ENCODE data around the gene C9orf85. TPM values are rescaled to one million over a fixed set of nuclear protein-coding genes. Genes with fewer than 3 reads are reported as not detected.

C9orf85 gene
- total RNA-seq, 1 experiment from 2014 or later: 14.4 TPM

DNA sequence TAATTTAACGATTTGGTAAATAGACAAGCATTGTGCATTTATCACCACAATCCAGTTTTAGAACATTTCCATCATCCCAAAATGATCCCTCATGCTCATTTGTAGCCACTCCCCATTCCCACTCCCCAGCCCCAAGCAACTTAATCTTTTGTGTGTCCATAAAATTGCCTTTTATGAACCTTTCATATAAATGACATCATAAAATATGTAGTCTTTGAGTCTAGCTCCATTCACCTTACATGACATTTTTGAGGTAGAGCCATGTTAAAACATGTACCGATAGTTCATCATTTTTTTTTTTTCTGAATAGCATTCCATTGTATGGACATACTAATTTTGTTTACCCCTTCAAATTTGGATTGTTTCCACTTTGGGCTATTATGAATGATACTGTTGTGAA is 70.5 kb downstream of the C9orf85 start:
- TF ChIP-seq, protein P1, sequence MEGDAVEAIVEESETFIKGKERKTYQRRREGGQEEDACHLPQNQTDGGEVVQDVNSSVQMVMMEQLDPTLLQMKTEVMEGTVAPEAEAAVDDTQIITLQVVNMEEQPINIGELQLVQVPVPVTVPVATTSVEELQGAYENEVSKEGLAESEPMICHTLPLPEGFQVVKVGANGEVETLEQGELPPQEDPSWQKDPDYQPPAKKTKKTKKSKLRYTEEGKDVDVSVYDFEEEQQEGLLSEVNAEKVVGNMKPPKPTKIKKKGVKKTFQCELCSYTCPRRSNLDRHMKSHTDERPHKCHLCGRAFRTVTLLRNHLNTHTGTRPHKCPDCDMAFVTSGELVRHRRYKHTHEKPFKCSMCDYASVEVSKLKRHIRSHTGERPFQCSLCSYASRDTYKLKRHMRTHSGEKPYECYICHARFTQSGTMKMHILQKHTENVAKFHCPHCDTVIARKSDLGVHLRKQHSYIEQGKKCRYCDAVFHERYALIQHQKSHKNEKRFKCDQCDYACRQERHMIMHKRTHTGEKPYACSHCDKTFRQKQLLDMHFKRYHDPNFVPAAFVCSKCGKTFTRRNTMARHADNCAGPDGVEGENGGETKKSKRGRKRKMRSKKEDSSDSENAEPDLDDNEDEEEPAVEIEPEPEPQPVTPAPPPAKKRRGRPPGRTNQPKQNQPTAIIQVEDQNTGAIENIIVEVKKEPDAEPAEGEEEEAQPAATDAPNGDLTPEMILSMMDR (conservative IDR thresholded peaks at IDR 0.05): no peak
- Histone ChIP-seq H4K20me1 (ENCODE audit: control insufficient read depth, insufficient read depth, insufficient read length) (no peaks in the 10 kb centered on the region), H3K9ac (ENCODE audit: extremely low read depth, insufficient read length, low read length) (no peak overlapping the region), H3K79me2 (ENCODE audit: insufficient read depth, low read length) (no peaks in the 10 kb centered on the region), H3K23ac (ENCODE audit: insufficient read length, low read depth, low read length) (no peak overlapping the region), H3K23me2 (ENCODE audit: insufficient read length, low read depth, low read length, poor library complexity, severe bottlenecking) (no peaks in the 10 kb centered on the region), H4K8ac (replicated peaks; ENCODE audit: insufficient read length, low read depth, low read length) (no peak overlapping the region), H3T11ph (ENCODE audit: low read length) (no peak overlapping the region), H2AFZ (ENCODE audit: low read length) (no peak overlapping the region), H3K79me1 (ENCODE audit: insufficient read depth, low read depth, low read length, poor library complexity, severe bottlenecking) (no peaks in the 10 kb centered on the region), H2BK15ac (ENCODE audit: low read depth, low read length) (no peak overlapping the region), H2AK5ac (ENCODE audit: insufficient read length, low read length) (no peak overlapping the region), H4K5ac (ENCODE audit: insufficient read length, low read depth, low read length) (no peak overlapping the region), H3K27me3 (ENCODE audit: insufficient read depth, low read length) (no peaks in the 10 kb centered on the region), H3K4ac (ENCODE audit: low read depth, low read length) (no peak overlapping the region), H2BK12ac (ENCODE audit: insufficient read length, low read depth, low read length) (no peak overlapping the region), H3K4me2 (ENCODE audit: insufficient read depth, insufficient read length, low read length) (no peak overlapping the region), H3K14ac (ENCODE audit: insufficient read depth, low read length) (no peak overlapping the region), H3K9me3 (ENCODE audit: control insufficient read depth, low read depth, low read length) (no peaks in the 10 kb centered on the region), H3K18ac (ENCODE audit: insufficient read length, low read depth, low read length) (no peak overlapping the region), H2BK5ac (ENCODE audit: insufficient read length, low read length) (no peak overlapping the region), H3K27ac (ENCODE audit: insufficient read length, low read depth, low read length) (no peak overlapping the region), H2BK20ac (ENCODE audit: low read depth, low read length, poor library complexity, severe bottlenecking) (no peak overlapping the region), H4K91ac (ENCODE audit: insufficient read length, low read depth, low read length) (no peak overlapping the region), H3K56ac (ENCODE audit: insufficient read length, low read depth, low read length) (no peak overlapping the region), H2BK120ac (ENCODE audit: low read depth, low read length, poor library complexity, severe bottlenecking) (no peak overlapping the region), H3K4me1 (ENCODE audit: insufficient read depth, low read length) (peaks cover 11% of the 10 kb centered on the region; the same call in 1 of the 2 replicates)
- no peak for DNase-seq
- H3K9me3 Mint-ChIP-seq: no peaks in the 10 kb centered on the region
- H3K4me3 Mint-ChIP-seq: no peak overlapping the region
- no peaks in the 10 kb centered on the region for H3K27me3 Mint-ChIP-seq (ENCODE audit: low read depth)
- peaks cover 21 to 24% of the 10 kb centered on the region in 2 experiments for H3K4me1 Mint-ChIP-seq
- H3K27ac Mint-ChIP-seq: no peak overlapping the region
- WGBS (ENCODE audit: extremely low coverage, insufficient read length, low lambda C conversion rate): no CpG with 5 or more reads among the region's 2 CpGs
- H3K36me3 Mint-ChIP-seq (ENCODE audit: insufficient read depth in 1 of 3, low read depth in 3 of 3): peaks cover 0 to 8% (median 2%) of the 10 kb centered on the region in 3 experiments; a peak in 2 of 7 replicates

All from H9 (cell line).